ENCODE results near the gene CETN3.

The CETN3 gene

DNA sequence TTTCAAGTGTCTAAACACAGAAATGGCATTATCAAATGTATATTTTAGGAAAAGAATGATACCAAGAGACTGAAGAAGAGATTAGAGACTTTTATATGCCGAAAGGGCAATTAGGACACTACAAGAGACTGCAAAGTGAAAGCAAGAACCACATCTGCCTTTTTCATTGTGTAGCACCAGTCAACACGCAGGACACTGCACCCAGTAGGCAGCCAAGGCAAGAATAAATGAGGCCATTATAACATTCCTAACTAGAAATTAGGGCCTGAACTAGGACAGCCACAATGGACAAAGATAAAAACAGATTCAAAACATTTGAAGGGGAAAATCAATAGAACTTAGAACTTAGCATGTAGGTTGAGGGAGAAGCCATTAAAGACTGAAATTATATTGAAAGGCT is 10.8 kb downstream of the CETN3 start:
- TF ChIP-seq CTCF (IDR thresholded peaks at IDR 0.05; ENCODE audit: low read depth, low read length) = no peak
- DNase-seq (ENCODE audit: extremely low read depth, low read depth) = no peak

- TF ChIP-seq CTCF (IDR thresholded peaks at IDR 0.05; ENCODE audit: low read depth, low read length) = no peak
- DNase-seq (ENCODE audit: extremely low read depth, low read depth) = no peak
Measured at GRCh38 chr5:90395005-90395404, 14.6 kb downstream of the CETN3 start.

DNA sequence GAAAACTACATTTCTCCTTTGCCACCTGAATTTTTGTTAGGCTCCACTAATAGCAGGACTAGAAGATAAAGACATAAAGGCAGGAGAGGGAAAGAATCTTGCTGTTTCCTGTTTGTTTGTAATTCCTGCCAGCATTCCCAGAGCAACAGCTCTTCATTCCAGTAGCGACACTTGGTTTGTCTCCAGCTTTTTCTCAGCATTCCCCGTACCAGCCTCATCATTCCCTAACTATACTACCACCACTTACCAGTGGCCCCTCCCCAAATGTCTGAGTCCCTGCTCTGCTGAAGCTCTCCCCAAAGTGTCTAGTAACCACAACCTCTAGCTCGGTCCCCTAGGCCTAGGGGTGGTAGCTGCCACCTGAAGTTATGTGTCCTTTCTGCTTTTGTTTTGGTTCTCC is 18.6 kb downstream of the CETN3 start:
- no peak for TF ChIP-seq CTCF (IDR thresholded peaks at IDR 0.05; ENCODE audit: low read depth, low read length)
- DNase-seq (ENCODE audit: extremely low read depth, low read depth) = no peak

GRCh38 chr5:90390326-90390725 is 19.2 kb downstream of the CETN3 start:
- DNase-seq (ENCODE audit: extremely low read depth, low read depth) = no peak

DNA sequence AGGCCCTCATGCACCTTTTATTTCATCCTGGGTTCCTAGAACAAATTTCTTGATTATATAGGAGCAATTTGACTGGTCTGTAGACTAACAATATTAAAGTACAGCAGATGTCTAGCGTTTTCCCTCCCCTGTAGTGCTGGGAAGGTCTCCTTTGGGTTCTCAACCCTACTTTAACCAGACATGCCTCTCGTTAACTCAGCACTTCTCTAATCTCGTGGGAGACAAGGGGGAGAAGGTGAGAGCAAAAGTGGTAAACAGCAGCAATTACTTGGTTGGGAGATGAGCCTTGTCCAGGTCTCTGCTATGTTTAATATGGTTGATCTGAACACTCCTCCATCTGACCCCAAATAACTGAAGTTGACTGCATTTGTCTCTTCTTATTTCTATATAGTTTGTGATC is 22.0 kb downstream of the CETN3 start:
- DNase-seq (ENCODE audit: extremely low read depth, low read depth) = no peak
- TF ChIP-seq CTCF (IDR thresholded peaks at IDR 0.05; ENCODE audit: low read depth, low read length) = no peak

More at GRCh38 chr5:90390326-90390725, 19.2 kb downstream of the CETN3 start:
- no peak for TF ChIP-seq CTCF (IDR thresholded peaks at IDR 0.05; ENCODE audit: low read depth, low read length)

GRCh38 chr5:90386099-90386710 is 23.4 kb downstream of the CETN3 start:
- TF ChIP-seq CTCF (IDR thresholded peaks at IDR 0.05; ENCODE audit: low read depth, low read length) = peak; percentile 55
- no peak for DNase-seq (ENCODE audit: extremely low read depth, low read depth)

GRCh38 chr5:90384389-90384788 is 25.2 kb downstream of the CETN3 start:
- DNase-seq (ENCODE audit: extremely low read depth, low read depth) = no peak
- no peak for TF ChIP-seq CTCF (IDR thresholded peaks at IDR 0.05; ENCODE audit: low read depth, low read length)

All from AG09319 (cell line).